TTC549 (cell line): ENCODE measurements around the gene ZNF205.
A peak's percentile ranks its signal among the peaks of the same experiment; 100 is the strongest.

Source experiments
- FAIRE-seq: peaks from 2 replicates; lab custom pipeline; 2012; peaks lifted over from hg19 to GRCh38; lab: Jason Lieb, UNC

Gene ZNF205

DNA sequence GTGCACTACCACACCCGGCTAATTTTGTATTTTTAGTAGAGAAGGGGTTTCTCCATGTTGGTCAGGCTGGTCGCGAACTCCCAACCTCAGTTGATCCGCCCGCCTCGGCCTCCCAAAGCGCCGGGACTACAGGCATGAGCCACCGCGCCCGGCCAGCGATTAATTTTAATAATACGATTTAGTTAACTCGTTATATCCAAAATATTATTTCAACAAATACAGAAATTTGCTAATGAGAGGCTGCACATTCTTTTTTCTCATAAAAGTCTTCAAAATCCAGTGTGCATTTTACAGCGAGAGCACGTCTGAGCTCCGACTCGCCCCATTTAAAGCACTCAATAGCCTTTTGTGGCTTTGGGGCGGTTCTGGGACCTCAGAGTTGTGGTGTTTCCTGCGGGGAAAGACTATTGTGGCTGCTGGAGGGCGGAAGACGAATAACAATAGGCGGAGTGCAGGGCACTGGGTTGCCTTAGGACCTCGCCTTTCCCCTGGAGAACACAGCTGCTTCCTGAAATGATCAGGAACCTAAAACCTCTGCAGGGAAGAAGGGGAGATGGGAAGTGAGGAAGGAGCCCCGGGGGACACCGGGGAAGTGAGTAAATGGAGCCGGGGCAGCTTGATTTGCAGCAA is 10.4 kb upstream of the ZNF205 start:
- FAIRE-seq = no peak

DNA sequence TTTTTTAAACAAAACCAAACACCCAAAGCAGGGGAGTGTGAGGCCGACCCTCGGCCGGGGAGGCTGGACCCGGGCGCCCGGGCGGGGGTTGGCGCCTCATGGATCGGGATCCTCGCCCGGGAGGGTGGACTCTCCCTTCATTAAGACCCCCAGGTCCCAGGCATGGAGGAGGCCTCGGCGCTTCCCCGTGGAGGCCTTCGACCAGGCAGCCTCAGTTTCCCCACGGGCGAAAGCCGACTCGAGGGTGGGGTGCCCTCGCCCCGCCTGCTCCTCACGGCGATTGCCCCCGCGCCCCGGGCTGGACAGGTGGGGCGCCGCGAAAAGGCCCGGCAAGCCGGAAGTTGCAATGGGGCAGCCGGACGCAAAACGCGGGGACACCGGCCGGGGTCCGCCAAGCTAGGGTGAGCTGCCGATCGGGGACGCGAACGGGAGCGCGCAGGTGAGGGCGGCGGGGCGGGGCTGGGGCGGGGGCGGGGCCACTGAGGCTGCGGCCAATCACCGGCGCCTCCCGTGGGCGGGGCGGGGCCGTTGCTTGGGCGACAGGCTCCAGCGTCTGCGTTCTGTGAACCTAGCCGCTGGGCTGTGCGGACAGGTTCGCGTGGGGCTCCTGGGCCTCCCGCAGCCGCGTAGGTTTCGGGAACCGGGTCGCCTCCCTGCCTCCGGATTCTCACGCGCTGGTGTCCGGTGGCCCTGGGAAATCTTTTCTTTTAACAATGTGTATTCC is 6.0 kb upstream of the ZNF205 start:
- no peak for FAIRE-seq

DNA sequence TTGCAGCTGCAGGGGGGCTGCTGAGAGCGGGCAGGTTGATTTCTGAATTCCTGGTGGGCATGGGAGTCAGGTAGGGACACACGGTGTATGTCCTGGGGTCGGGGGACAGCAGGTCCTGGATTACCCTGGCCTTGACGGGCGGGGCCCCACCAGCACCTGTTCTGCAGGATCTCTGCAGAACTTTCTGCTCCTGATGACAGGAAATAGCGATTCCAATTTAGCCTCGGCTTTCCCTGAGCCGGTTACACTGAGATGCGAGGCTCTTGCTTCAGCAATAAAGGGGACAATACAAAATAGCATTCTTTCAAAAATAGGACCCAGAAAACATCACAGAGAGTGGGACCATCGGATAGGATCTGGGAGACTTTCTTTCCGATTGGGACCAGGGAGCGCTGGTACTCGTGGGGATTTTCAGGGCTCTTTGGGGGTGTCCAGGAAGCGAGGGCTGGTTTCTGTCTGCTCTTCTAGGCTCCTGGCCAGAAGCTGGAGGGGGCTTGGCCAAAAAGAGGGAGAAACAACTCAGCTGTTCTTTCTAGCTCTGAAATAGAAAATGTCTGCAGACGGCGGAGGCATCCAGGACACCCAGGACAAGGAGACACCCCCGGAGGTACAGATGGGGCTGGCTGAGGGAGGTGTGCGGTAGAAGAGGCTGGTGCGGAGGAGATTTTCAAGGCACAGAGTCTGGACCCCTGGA is 642 bp downstream of the ZNF205 start:
- FAIRE-seq = no peak

DNA sequence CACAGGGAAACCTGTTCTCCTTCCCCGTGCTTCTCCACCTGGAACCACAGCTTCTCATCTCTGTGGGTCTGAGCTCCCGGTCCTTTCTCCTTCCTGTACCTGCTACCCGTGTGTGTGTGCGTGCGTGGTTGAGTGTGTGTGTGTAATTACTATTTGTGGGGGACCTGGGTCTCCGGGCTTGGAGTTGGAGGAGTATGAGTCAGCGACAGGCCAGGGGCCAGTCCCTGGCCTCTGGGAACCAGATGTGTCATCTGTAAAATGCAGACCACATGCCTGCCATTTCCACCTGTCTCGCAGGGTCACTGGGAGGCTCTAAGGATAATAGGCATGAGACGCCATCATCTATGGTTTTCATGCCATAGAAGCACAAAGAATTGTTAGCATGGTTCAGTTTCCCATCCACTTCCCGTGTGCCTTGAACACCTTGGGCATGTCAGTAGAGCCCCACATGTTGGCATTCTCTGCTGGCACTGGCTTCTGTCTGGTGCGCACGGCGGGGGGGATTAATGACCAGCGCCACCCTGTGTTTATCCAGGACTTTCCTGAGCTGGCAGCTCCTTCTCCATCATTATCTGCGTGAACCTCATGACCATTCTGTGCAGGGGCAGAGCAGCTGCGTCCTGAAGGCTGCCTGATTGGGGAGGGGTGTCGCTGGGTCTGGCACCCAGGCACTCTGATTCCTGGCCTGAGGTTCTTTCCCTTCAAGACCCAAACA is 1.5 kb downstream of the ZNF205 start:
- no peak for FAIRE-seq

DNA sequence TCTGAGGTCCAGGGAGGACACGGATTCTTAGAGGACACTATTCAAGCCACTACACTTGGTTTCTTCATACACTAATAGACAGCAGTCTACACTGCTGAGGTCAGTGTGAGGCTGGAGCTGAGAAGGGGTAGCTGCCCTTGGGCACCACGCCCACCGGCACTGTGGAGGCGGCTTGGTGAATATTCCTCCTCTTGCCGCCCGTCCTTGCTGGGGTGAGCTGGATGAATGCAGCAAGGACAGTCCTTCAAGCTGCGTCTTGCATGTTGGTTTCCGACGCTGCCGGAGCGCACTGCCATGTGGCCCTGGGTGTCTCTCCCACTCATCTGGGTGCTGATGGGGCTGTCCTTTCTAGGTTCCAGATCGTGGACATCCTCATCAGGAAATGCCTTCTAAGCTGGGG is 2.6 kb downstream of the ZNF205 start:
- FAIRE-seq = no peak

DNA sequence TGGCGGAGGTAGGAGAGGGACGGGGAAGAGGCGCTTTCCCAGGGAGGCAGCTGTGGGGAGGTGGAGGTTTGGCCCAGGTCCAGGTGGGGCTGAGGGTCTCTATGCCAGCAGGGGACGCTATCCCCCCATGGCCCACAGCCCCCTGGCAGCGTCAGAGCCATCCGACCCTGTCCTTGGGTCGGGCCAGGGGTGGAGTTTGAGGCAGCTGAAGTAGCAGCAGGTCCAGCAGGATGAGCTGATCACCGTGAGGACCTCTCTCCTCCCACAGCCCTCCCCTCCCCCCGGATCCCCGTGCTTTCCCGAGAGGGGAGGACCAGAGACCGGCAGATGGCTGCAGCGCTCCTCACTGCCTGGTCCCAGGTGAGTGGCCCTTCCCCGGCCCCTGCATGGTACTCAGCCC is 3.2 kb downstream of the ZNF205 start:
- FAIRE-seq = no peak

DNA sequence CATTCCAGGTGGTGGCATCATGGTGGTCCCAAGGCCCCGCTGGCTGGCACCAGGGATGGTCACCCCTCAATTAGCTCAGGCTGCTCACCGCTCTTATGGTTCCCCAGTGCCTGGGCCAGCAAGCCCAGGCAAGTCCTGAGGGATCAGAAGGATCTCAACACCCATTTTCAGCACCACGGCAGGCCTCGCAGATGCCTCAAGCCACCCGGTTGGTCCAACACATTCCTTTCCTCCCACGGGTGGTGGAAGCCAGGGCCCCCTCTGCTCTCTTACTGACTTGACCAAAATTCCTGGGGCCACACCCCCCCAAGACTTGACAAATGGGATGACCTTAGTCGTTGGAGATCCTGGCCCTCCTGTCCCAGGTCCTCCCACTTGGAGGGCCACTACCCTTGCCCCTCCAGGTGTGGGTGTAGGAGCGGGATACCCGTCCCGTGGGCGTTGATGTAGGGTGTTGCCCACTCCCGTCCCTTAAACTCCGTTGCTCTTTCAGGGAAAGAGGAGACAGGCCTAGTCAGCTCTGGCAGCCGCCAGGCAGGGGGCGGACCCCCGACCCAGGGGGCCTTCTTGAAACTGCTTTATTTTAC is 5.9 kb downstream of the ZNF205 start:
- no peak for FAIRE-seq

DNA sequence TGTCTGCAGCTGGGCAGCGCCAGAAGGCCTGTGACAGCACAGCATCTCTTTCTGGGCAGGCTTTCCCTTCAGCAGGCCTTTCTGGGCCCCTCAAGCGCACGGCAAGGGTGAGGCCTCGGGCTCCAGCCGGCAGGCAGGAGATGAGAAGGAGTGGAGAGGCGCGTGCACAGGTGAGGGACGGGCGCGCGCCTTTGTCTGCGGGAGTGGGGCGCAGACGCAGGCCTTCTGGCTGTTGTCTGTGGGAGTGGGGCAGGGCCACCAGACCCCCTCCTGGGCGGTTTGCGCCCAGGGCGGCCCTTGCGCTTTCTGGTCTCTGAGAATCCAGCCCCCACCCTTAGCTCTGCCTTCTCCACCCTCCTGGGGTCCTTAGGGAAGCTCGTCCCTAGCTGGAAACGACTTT is 6.5 kb downstream of the ZNF205 start:
- FAIRE-seq = no peak

DNA sequence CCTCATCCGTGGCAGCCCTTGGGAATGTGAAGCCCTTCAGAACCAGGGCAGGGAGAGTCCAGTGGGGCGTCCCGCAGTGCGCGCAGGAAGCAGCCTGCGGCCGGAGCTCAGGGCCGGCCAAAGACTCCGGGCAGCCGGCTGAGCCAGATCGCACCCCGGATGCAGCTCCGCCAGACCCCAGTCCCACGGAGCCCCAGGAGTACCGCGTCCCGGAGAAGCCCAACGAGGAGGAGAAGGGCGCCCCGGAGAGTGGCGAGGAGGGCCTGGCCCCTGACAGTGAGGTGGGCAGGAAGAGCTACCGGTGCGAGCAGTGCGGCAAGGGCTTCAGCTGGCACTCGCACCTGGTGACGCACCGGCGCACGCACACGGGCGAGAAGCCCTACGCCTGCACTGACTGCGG is 6.9 kb downstream of the ZNF205 start:
- no peak for FAIRE-seq

DNA sequence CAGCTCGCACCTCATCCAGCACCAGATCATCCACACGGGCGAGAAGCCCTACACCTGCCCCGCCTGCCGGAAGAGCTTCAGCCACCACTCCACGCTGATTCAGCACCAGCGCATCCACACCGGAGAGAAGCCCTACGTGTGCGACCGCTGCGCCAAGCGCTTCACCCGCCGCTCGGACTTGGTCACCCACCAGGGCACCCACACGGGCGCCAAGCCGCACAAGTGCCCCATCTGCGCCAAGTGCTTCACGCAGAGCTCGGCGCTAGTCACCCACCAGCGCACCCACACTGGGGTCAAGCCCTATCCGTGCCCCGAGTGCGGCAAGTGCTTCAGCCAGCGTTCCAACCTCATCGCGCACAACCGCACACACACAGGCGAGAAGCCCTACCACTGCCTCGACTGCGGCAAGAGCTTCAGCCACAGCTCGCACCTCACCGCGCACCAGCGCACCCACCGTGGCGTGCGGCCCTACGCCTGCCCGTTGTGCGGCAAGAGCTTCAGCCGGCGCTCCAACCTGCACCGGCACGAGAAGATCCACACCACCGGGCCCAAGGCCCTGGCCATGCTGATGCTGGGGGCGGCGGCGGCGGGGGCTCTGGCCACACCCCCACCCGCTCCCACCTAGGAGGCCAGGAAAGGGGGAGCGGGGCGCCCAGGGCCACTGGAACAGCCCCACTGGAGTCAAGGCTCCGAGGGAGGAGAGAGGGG is 7.5 kb downstream of the ZNF205 start:
- no peak for FAIRE-seq

DNA sequence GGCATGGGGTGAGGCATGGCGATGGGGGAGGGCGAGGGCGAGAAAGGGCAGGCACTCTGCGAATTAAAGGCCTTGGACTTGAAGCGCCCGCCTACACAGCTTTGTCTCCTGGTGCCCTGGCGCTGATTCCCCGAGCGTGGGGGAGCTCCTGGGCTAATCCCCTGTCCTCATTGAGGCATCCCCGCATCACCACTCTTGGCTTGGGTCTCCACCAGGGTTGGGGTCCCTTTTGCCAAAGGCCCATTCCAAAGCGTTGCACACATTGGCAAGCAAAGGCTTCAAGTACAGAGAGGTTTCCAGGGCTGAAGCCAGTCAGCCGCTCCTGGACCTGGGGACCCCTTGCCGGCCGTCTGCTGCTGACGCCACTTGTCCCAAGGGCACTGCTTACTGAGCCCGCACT is 8.0 kb downstream of the ZNF205 start:
- no peak for FAIRE-seq

DNA sequence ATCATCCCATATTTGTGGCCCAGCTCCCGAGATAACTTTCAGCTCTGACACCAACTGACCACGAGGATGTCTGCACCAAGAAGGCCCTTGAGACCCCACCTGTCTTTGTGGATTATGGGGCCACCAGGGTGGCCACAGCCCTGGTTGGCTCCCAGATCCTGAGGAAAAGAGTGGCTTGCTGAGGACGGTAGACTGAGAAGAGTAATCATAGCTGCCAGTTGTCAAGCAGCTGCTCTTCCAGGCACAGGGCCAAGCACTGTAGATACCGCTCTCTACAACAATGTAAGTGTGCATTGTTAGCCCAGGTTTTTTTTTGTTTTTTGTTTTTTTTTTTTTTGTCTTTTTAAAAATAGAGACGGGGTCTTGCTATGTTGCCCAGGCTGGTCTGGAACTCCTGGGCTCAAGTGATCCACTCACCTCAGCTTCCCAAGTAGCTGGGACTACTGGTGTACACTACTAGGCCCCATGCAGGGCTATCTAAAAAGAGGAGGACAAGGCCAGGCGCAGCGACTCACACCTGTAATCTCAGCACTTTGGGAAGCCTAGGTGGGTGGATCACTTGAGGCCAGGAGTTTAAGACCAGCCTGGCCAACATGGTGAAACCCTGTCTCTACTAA is 9.6 kb downstream of the ZNF205 start:
- no peak for FAIRE-seq

DNA sequence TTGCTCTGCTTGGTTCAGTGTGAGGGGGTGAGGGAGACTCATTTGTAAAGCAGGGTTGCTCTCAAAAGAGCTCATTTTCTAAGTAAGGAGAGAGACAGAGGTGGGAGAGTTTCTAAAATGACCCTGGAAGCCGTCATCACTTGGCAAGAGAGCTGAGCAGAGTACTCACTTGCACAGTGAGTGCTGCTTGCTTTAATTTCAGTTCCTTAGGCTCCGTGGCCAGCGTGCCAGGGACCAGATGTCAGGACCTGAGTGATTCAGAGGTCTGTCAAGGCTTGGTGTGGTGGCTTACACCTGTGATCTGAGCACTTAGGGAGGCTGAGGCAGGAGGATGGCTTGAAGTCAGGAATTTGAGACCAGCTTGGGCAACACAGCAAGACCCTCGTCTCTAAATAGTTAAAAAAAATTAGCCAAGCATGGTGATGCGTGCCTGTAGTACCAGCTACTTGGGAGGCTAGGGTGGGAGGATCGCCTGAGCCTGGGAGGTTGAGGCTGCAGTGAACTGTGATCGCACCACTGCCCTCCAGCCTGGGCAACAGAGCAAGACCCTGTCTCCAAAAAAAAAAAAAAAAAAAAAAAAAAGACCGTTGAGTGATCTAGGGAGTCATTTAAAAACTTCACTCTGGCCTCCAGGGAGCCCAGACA is 10.7 kb downstream of the ZNF205 start:
- FAIRE-seq = no peak

DNA sequence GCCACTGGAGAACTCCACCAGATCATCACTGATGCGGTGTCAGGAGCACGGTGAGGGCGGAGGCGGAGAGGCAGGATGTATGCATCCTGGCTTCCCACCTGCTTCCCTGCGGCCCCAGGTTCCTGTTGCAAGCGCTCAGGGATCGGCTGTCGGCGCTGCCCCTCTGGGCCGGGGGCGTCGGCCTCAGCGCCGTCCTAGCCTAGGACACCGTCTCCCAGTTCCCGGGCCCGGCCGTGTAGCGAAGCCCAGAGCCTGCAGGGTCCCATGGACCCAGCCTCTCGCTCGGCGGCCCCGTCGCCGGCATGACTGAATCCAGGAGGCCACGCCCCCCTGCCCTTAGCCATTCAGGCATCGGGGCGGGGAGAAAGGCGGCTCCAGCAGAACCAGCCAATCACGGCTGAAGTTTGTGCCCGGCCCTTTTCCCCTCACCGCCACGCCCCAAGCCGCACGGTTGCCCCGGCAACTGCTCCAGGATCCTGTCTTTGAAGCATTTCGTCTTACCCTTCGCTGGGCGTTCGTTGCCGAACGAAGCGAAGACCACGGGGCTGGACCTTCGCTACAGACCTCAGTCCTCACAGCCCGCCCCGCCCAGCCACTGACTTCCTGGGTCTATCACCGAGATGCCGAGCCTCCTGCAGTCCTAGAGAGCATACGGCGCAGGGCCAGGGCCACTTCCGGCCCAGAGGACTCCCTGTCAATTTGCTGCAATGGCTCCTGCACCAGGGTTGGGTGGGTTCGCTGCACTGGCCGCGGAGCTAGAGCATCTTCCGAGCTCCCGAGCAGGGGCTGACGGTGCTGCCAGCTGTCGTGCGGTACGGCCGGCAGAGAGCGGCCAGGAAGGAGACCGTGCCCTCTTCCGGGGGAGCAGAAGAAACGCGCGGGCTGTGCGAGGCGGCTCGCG is 11.8 kb downstream of the ZNF205 start:
- FAIRE-seq = peak; percentile 96

DNA sequence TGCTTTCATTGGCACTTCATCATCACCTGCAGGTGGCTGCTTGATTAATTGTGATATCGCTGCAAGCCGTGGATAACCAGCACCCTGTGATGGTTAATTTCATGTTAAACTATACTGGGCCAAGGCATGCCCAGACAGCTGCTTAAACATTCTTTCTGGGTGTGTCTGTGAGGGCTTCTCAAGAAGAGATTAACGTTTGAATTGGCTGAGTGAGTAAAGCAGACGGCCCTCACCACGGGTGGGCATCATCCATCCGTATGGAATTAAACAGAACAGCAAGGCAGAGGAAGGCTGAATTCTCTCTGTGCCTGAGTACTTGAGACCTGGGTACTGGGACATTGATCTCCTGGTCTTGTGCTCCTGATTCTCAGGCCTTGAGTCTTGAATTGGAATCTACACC is 15.4 kb downstream of the ZNF205 start:
- FAIRE-seq = no peak

DNA sequence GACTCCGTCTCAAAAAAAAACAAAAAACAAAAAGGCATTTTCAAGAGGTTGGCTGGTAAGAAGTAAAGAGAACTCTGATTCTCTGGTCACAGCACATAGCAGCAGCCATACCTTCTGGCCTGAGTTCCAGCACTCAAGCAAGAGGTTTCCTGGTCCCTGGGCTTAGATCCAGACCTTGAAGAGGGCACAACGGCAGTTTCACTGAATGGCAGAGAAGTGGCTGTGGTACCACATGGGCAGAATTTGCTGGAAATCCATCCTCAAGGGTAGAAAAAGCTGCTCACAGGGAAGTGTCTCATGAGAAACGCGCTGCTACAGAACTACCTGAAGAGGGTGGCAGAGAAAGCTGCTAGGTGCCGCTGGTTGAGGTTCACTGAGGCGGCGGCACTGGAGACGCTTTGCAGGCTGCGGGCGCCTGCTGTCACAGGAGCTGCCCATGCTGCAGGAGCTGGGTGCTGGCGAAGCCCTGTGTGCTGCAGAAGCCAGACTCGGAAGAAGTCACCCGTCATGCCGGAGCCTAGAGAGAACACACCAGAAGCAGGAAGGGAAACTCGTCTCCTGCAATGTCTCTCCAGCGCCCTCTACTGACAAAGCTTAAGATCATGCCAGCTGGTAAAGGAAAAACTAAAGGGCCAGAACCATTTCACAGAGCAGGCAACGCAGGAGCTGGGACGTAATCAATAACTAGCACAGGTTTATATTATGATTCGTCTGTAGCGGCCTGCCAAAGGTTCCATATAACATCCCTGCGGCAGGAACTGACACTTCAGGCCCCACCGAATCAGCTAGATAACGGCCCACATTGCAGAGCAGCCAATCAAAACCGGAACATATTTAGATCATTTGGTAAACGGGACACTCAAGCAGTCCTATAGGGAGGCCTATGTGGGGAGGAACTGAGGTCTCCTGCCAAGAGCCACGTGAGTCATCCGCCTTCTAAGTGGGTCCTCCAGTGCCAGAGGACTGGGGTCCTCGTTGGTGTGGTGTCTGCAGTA is 17.0 kb downstream of the ZNF205 start:
- no peak for FAIRE-seq

DNA sequence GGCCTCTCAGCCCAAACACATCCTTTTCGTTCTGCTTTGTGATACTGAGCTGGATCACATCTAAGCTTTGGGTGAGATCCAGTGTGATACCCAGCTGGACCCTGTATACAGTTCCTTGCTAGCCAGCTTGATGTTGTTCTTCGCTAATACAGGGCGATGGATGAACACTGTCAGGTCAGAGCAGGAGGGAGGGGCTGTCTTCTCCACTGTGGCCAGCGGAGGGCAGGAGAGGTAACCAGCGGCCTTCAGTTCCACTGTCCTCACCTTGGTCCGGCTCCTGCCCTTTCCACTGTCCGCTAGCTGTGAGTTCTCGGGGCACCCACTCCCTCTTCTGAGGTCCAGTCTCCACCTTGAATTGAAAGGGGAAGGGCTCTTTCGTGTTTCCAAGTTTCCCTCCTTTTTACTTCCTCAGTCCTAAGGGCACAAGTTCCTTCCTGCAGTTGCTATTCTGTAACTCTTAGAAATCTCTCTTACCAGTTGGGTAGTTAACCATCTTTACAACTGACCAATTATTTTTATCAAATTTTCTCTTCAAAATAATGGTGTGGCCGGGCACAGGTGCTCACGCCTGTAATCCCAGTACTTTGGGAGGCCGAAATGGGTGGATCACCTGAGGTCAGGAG is 19.5 kb downstream of the ZNF205 start:
- FAIRE-seq = no peak

DNA sequence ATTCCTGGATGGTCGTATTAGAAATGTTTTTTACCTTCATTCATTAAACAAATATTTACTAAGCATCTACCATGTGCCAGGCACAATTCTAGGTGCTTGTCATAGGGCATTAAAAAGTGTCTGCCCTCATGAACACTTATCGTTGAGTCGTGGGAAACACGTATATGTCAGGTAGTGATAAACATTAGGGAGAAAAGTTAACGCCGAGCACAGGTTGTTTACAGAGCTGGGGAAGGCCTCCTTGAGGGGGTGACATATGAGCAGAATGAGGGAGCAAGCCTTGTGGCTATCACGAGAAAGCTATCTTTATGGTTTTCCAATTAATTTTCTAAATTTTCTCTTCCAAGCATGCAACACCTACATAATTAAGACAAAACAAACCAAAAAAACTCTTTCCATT is 21.5 kb downstream of the ZNF205 start:
- no peak for FAIRE-seq
